Measurements from ENCODE around the gene LTK. TPM values are rescaled to one million over a fixed set of nuclear protein-coding genes. Genes with fewer than 3 reads are reported as not detected.

Gene LTK
- total RNA-seq, 1 experiment from 2014 or later: 9.2 TPM

DNA sequence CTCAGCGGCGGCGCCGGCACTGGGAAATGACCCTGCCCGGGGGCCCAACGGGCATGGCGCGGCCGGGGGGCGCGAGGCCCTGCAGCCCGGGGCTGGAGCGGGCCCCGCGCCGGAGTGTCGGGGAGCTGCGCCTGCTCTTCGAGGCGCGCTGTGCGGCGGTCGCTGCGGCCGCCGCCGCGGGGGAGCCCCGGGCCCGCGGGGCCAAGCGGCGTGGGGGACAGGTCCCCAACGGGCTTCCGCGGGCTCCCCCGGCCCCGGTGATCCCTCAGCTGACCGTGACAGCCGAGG is 19.8 kb downstream of the LTK start:
- Histone ChIP-seq H3K4me3 (replicated peaks in 1 of 2; ENCODE audit: low read depth in 1 of 2, low read length in 2 of 2) (peak overlapping the region; percentile 38 to 63), H3K36me3 (ENCODE audit: control insufficient read depth in 1 of 2, insufficient read depth in 2 of 2, low read length in 2 of 2) (no peaks in the 10 kb centered on the region), H3K9me2 (ENCODE audit: insufficient read depth) (no peaks in the 10 kb centered on the region), H3K4me1 (ENCODE audit: control insufficient read depth in 1 of 2, insufficient read depth in 2 of 2, low read length in 2 of 2) (peaks cover 37 to 52% of the 10 kb centered on the region in 2 experiments), H3K9me3 (ENCODE audit: control insufficient read depth in 1 of 2, insufficient read depth in 1 of 2, low read depth in 1 of 2, low read length in 2 of 2) (no peaks in the 10 kb centered on the region), H4K20me1 (ENCODE audit: insufficient read depth) (no peaks in the 10 kb centered on the region), H3K27me3 (ENCODE audit: insufficient read depth, low read length) (no peaks in the 10 kb centered on the region), H3K9ac (ENCODE audit: low read length) (peak overlapping the region; percentile 38; the same call in 1 of the 2 replicates), H2AFZ (ENCODE audit: low read depth, low read length, poor library complexity, severe bottlenecking) (no peak overlapping the region), H3K4me2 (ENCODE audit: low read length) (peak overlapping the region; percentile 91), H3K79me2 (ENCODE audit: insufficient read depth, low read length) (no peaks in the 10 kb centered on the region), H3K27ac (ENCODE audit: low read depth, low read length) (peak overlapping the region; percentile 76; the same call in 1 of the 2 replicates)
- intact Hi-C loops (cut with micrococcal nuclease): no loop called here
- DNase-seq (ENCODE audit: low read depth, low spot score) (no peak), ATAC-seq (peak; percentile 37)
- no TSS peak for BruUV-seq (replicated peaks)
- RAD21 ChIA-PET (ENCODE audit: low non-redundant PET in 1 of 2, low total read pairs in 2 of 2, uncharacterized antibody in 2 of 2, unreplicated experiment in 2 of 2): interaction anchor here in 1 of 2 experiments (0.6 kb wide), 1 partner anchor 563 kb away, joined by 3 read pairs; no protein-coding TSS in a partner anchor
- POLR2A ChIA-PET: no interaction called here
- TF ChIP-seq, protein P1, sequence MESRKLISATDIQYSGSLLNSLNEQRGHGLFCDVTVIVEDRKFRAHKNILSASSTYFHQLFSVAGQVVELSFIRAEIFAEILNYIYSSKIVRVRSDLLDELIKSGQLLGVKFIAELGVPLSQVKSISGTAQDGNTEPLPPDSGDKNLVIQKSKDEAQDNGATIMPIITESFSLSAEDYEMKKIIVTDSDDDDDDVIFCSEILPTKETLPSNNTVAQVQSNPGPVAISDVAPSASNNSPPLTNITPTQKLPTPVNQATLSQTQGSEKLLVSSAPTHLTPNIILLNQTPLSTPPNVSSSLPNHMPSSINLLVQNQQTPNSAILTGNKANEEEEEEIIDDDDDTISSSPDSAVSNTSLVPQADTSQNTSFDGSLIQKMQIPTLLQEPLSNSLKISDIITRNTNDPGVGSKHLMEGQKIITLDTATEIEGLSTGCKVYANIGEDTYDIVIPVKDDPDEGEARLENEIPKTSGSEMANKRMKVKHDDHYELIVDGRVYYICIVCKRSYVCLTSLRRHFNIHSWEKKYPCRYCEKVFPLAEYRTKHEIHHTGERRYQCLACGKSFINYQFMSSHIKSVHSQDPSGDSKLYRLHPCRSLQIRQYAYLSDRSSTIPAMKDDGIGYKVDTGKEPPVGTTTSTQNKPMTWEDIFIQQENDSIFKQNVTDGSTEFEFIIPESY (IDR thresholded peaks at IDR 0.05; ENCODE audit: extremely low read depth, insufficient replicate concordance, low read length): no peak
- TF ChIP-seq SIN3A (IDR thresholded peaks at IDR 0.05; ENCODE audit: low read depth) (no peak; the same call in 1 of the 2 replicates), POLR2A (IDR thresholded peaks at IDR 0.05; ENCODE audit: borderline replicate concordance, extremely low read depth, insufficient read depth, insufficient read length) (no peak), SRF (IDR thresholded peaks at IDR 0.05; ENCODE audit: low read depth) (no peak), ZNF274 (IDR thresholded peaks at IDR 0.05; ENCODE audit: low read depth, low read length) (no peak), EGR1 (IDR thresholded peaks at IDR 0.05; ENCODE audit: low read depth) (no peak), EZH2phosphoT487 (IDR thresholded peaks at IDR 0.05; ENCODE audit: borderline replicate concordance) (no peak), JUND (IDR thresholded peaks at IDR 0.05) (no peak), CEBPB (IDR thresholded peaks at IDR 0.05; ENCODE audit: low read depth) (no peak), EZH2 (IDR thresholded peaks at IDR 0.05) (no peak), TCF7L2 (IDR thresholded peaks at IDR 0.05; ENCODE audit: borderline replicate concordance, extremely low read depth, insufficient read depth, insufficient read length) (no peak), ELF1 (IDR thresholded peaks at IDR 0.05; ENCODE audit: borderline replicate concordance, low read depth) (no peak), RAD21 (IDR thresholded peaks at IDR 0.05; ENCODE audit: low read depth) (no peak), FOSL1 (IDR thresholded peaks at IDR 0.05; ENCODE audit: low read depth) (no peak)
- TF ChIP-seq, protein P2, sequence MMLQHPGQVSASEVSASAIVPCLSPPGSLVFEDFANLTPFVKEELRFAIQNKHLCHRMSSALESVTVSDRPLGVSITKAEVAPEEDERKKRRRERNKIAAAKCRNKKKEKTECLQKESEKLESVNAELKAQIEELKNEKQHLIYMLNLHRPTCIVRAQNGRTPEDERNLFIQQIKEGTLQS (IDR thresholded peaks at IDR 0.05): no peak
- TF ChIP-seq, protein P3, sequence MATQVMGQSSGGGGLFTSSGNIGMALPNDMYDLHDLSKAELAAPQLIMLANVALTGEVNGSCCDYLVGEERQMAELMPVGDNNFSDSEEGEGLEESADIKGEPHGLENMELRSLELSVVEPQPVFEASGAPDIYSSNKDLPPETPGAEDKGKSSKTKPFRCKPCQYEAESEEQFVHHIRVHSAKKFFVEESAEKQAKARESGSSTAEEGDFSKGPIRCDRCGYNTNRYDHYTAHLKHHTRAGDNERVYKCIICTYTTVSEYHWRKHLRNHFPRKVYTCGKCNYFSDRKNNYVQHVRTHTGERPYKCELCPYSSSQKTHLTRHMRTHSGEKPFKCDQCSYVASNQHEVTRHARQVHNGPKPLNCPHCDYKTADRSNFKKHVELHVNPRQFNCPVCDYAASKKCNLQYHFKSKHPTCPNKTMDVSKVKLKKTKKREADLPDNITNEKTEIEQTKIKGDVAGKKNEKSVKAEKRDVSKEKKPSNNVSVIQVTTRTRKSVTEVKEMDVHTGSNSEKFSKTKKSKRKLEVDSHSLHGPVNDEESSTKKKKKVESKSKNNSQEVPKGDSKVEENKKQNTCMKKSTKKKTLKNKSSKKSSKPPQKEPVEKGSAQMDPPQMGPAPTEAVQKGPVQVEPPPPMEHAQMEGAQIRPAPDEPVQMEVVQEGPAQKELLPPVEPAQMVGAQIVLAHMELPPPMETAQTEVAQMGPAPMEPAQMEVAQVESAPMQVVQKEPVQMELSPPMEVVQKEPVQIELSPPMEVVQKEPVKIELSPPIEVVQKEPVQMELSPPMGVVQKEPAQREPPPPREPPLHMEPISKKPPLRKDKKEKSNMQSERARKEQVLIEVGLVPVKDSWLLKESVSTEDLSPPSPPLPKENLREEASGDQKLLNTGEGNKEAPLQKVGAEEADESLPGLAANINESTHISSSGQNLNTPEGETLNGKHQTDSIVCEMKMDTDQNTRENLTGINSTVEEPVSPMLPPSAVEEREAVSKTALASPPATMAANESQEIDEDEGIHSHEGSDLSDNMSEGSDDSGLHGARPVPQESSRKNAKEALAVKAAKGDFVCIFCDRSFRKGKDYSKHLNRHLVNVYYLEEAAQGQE (IDR thresholded peaks at IDR 0.05; ENCODE audit: low read depth): no peak
- CTCF ChIA-PET: no interaction called here

Data from HCT116 (cell line).